ENCODE results near the gene SIDT1.
A peak's percentile ranks its signal among the peaks of the same experiment; 100 is the strongest.

SIDT1 gene

DNA sequence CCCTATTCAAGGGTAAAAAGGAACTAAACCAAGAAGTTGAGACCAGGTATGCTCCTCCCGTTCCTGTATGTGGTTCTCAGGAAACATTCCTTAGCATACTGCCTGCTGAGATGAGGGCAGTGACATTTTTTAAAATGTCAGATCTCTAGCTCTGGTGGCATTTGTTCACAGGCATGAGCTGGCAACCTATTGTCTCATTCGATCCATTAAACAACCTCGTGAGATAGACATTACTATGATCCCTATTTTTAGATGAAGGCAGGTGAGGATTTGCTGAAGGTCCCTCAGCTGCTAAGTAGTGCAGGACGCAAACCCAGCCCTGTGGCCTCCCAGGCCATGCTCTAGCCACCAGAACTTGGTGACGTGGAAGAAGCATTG, 74.9 kb downstream of the SIDT1 start:
- Histone ChIP-seq H4K20me1 (ENCODE audit: low read depth, low read length) (no peaks in the 10 kb centered on the region), H3F3A (ENCODE audit: insufficient read depth) (no peaks in the 10 kb centered on the region), H3K9me2 (replicated peaks; ENCODE audit: insufficient read depth, low read length) (no peaks in the 10 kb centered on the region), H3K27me3 (ENCODE audit: low read length) (no peaks in the 10 kb centered on the region), H3K36me3 (ENCODE audit: low read length) (no peaks in the 10 kb centered on the region), H3K4me3 (ENCODE audit: insufficient read depth, low read length, poor library complexity, severe bottlenecking) (no peak overlapping the region), H3K9me3 (ENCODE audit: insufficient read depth, low read length) (no peaks in the 10 kb centered on the region), H3K9ac (ENCODE audit: low read length) (no peak overlapping the region), H2AFZ (ENCODE audit: low read depth, low read length, severe bottlenecking) (peak overlapping the region; percentile 55), H3K79me2 (ENCODE audit: insufficient read depth, low read length) (no peaks in the 10 kb centered on the region), H3K4me2 (ENCODE audit: low read depth, low read length, poor library complexity, severe bottlenecking) (peak overlapping the region; percentile 26), H3K27ac (ENCODE audit: low read depth, low read length) (no peak overlapping the region)
- TF ChIP-seq, protein P1, sequence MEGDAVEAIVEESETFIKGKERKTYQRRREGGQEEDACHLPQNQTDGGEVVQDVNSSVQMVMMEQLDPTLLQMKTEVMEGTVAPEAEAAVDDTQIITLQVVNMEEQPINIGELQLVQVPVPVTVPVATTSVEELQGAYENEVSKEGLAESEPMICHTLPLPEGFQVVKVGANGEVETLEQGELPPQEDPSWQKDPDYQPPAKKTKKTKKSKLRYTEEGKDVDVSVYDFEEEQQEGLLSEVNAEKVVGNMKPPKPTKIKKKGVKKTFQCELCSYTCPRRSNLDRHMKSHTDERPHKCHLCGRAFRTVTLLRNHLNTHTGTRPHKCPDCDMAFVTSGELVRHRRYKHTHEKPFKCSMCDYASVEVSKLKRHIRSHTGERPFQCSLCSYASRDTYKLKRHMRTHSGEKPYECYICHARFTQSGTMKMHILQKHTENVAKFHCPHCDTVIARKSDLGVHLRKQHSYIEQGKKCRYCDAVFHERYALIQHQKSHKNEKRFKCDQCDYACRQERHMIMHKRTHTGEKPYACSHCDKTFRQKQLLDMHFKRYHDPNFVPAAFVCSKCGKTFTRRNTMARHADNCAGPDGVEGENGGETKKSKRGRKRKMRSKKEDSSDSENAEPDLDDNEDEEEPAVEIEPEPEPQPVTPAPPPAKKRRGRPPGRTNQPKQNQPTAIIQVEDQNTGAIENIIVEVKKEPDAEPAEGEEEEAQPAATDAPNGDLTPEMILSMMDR (IDR thresholded peaks at IDR 0.05; ENCODE audit: insufficient read depth, low read length, poor library complexity, severe bottlenecking) = no peak
- TF ChIP-seq EZH2phosphoT487 (conservative IDR thresholded peaks at IDR 0.05; ENCODE audit: low read length) = no peak

DNA sequence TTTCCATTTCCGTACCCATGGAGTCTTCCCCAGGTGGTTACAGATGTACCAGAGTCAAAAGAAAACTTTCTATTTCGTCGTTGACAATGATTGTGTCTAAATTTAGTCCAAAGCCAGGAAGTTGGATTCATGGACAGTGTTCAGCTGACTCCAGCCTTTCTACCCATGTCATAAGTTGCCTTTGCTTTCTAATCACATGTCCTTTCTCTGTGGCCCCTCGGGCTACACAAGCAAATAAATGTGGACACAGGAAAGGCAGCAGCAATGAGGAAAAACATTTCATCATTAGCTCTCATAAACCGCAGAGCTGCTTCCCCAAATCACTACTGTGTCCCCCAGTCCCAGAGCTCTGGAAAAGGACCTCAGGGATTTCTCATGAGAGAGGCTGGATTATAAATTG, 82.0 kb downstream of the SIDT1 start:
- Histone ChIP-seq H3K9ac (ENCODE audit: low read length) (no peak overlapping the region), H4K20me1 (ENCODE audit: low read depth, low read length) (no peaks in the 10 kb centered on the region), H3K27me3 (ENCODE audit: low read length) (no peaks in the 10 kb centered on the region), H3K79me2 (ENCODE audit: insufficient read depth, low read length) (no peaks in the 10 kb centered on the region), H3K4me2 (ENCODE audit: low read depth, low read length, poor library complexity, severe bottlenecking) (no peak overlapping the region), H3K27ac (ENCODE audit: low read depth, low read length) (no peak overlapping the region), H3K36me3 (ENCODE audit: low read length) (no peaks in the 10 kb centered on the region), H2AFZ (ENCODE audit: low read depth, low read length, severe bottlenecking) (no peak overlapping the region), H3K4me3 (ENCODE audit: insufficient read depth, low read length, poor library complexity, severe bottlenecking) (no peak overlapping the region), H3K9me3 (ENCODE audit: insufficient read depth, low read length) (no peaks in the 10 kb centered on the region), H3K9me2 (replicated peaks; ENCODE audit: insufficient read depth, low read length) (no peaks in the 10 kb centered on the region), H3F3A (ENCODE audit: insufficient read depth) (no peaks in the 10 kb centered on the region)
- TF ChIP-seq, protein P1 (IDR thresholded peaks at IDR 0.05; ENCODE audit: insufficient read depth, low read length, poor library complexity, severe bottlenecking) = no peak
- TF ChIP-seq EZH2phosphoT487 (conservative IDR thresholded peaks at IDR 0.05; ENCODE audit: low read length) = no peak

- no peaks in the 10 kb centered on the region for H3F3A ChIP-seq (ENCODE audit: insufficient read depth)
- no peaks in the 10 kb centered on the region for H3K36me3 ChIP-seq (ENCODE audit: low read length)
- H3K4me3 ChIP-seq (ENCODE audit: insufficient read depth, low read length, poor library complexity, severe bottlenecking) = no peak overlapping the region
- H3K9me2 ChIP-seq (replicated peaks; ENCODE audit: insufficient read depth, low read length) = no peaks in the 10 kb centered on the region
- H3K27ac ChIP-seq (ENCODE audit: low read depth, low read length) = no peak overlapping the region
- H3K9me3 ChIP-seq (ENCODE audit: insufficient read depth, low read length) = no peaks in the 10 kb centered on the region
- H4K20me1 ChIP-seq (ENCODE audit: low read depth, low read length) = no peaks in the 10 kb centered on the region
- H3K79me2 ChIP-seq (ENCODE audit: insufficient read depth, low read length) = no peaks in the 10 kb centered on the region
- no peak overlapping the region for H3K9ac ChIP-seq (ENCODE audit: low read length)
- no peak overlapping the region for H2AFZ ChIP-seq (ENCODE audit: low read depth, low read length, severe bottlenecking)
- TF ChIP-seq EZH2phosphoT487 (conservative IDR thresholded peaks at IDR 0.05; ENCODE audit: low read length) = no peak
- TF ChIP-seq, protein P1 (IDR thresholded peaks at IDR 0.05; ENCODE audit: insufficient read depth, low read length, poor library complexity, severe bottlenecking) = no peak
- H3K4me2 ChIP-seq (ENCODE audit: low read depth, low read length, poor library complexity, severe bottlenecking) = no peak overlapping the region
- H3K27me3 ChIP-seq (ENCODE audit: low read length) = no peaks in the 10 kb centered on the region
These were observed 83.6 kb downstream of the SIDT1 start for GRCh38 chr3:113615976-113616375.

All from SU-DHL-6 (cell line).